NCI-H146 (cell line): ENCODE results near the gene VEGFC.

Experiments used
- DNase-seq: peaks from one replicate; lab custom pipeline; 2025; lab: John Stamatoyannopoulos, UW

The VEGFC gene

GRCh38 chr4:176761872-176762271 is 30.9 kb downstream of the VEGFC start:
- DNase-seq, result no peak

- no peak for DNase-seq
Observed at GRCh38 chr4:176760471-176760870, 32.3 kb downstream of the VEGFC start.

GRCh38 chr4:176758731-176759130 is 34.0 kb downstream of the VEGFC start:
- DNase-seq, result no peak

- DNase-seq, result no peak
Observed at GRCh38 chr4:176758323-176758722, 34.4 kb downstream of the VEGFC start.

- DNase-seq, result no peak
Observed at GRCh38 chr4:176755613-176756012, 37.1 kb downstream of the VEGFC start.

GRCh38 chr4:176755001-176755400 is 37.7 kb downstream of the VEGFC start:
- no peak for DNase-seq

- DNase-seq, result no peak
Observed at GRCh38 chr4:176753049-176753448, 39.7 kb downstream of the VEGFC start.

GRCh38 chr4:176752191-176752749 is 40.5 kb downstream of the VEGFC start:
- no peak for DNase-seq

GRCh38 chr4:176751061-176751460 is 41.7 kb downstream of the VEGFC start:
- no peak for DNase-seq

GRCh38 chr4:176746846-176747245 is 45.9 kb downstream of the VEGFC start:
- DNase-seq, result no peak

- no peak for DNase-seq
Observed at GRCh38 chr4:176745902-176746301, 46.8 kb downstream of the VEGFC start.

GRCh38 chr4:176744091-176744490 is 48.6 kb downstream of the VEGFC start:
- DNase-seq, result no peak

- no peak for DNase-seq
Observed at GRCh38 chr4:176742211-176742610, 50.5 kb downstream of the VEGFC start.

GRCh38 chr4:176741253-176741652 is 51.5 kb downstream of the VEGFC start:
- DNase-seq, result no peak

GRCh38 chr4:176735300-176735699 is 57.4 kb downstream of the VEGFC start:
- no peak for DNase-seq

- DNase-seq, result no peak
Observed at GRCh38 chr4:176734461-176734860, 58.3 kb downstream of the VEGFC start.

- no peak for DNase-seq
Observed at GRCh38 chr4:176729489-176729888, 63.2 kb downstream of the VEGFC start.

GRCh38 chr4:176726803-176727202 is 65.9 kb downstream of the VEGFC start:
- DNase-seq, result no peak

- DNase-seq, result no peak
Observed at GRCh38 chr4:176721459-176721858, 71.3 kb downstream of the VEGFC start.

GRCh38 chr4:176718881-176719280 is 73.8 kb downstream of the VEGFC start:
- no peak for DNase-seq

- no peak for DNase-seq
Observed at GRCh38 chr4:176717237-176717636, 75.5 kb downstream of the VEGFC start.

- DNase-seq, result no peak
Observed at GRCh38 chr4:176709417-176709816, 83.3 kb downstream of the VEGFC start.

- DNase-seq, result no peak
Observed at GRCh38 chr4:176708771-176709311, 83.9 kb downstream of the VEGFC start.

GRCh38 chr4:176690716-176691115 is 102.0 kb downstream of the VEGFC start:
- DNase-seq, result no peak
